Osteoblast (primary cell): Measurements from ENCODE around the gene RTL1. TPM values are rescaled to one million over a fixed set of nuclear protein-coding genes. Genes with fewer than 3 reads are reported as not detected.

Experiments
- DNase-seq: peaks from one replicate; pipeline ENCODE4 v3.0.0; 2011; ENCODE audit warnings: low spot score, mixed read lengths; ENCODE audit not compliant: insufficient read length; ENCODE audit errors: missing footprints
- H2AFZ ChIP-seq: 2 replicates; pipeline ENCODE4 v1.6.0; 2011; ENCODE audit warnings: mild to moderate bottlenecking, low read length
- H3K27ac ChIP-seq: 2 replicates; pipeline ENCODE4 v1.5.1; 2011; ENCODE audit warnings: mild to moderate bottlenecking, low read depth, low read length, moderate library complexity
- H3K27me3 ChIP-seq: 2 replicates; pipeline ENCODE4 v1.6.0; 2012; ENCODE audit warnings: mild to moderate bottlenecking, control low read depth, inconsistent platforms, low read length, moderate library complexity; ENCODE audit not compliant: insufficient read depth
- H3K36me3 ChIP-seq: 2 replicates; pipeline ENCODE4 v1.5.1; 2011; ENCODE audit warnings: mild to moderate bottlenecking, low read length, control low read depth, moderate library complexity; ENCODE audit not compliant: insufficient read depth
- H3K4me1 ChIP-seq: 2 replicates; pipeline ENCODE4 v1.5.1; 2011; ENCODE audit warnings: mild to moderate bottlenecking, low read length, control low read depth, moderate library complexity; ENCODE audit not compliant: insufficient read depth
- H3K4me2 ChIP-seq: 2 replicates; pipeline ENCODE4 v1.6.0; 2011; ENCODE audit warnings: mild to moderate bottlenecking, low read length; ENCODE audit not compliant: insufficient read depth
- H3K4me3 ChIP-seq: fragments of 200-600 bp; sonication (generic); 3 replicates; pipeline ENCODE4 v1.5.1; 2012; ENCODE audit warnings: mild to moderate bottlenecking, low read length, inconsistent platforms; ENCODE audit not compliant: insufficient read depth
- H3K79me2 ChIP-seq: 2 replicates; pipeline ENCODE4 v1.6.0; 2012; ENCODE audit warnings: mild to moderate bottlenecking, low read length, control low read depth, inconsistent platforms; ENCODE audit not compliant: insufficient read depth
- H3K9me3 ChIP-seq: 2 replicates; pipeline ENCODE4 v1.5.1; 2011; ENCODE audit warnings: low read depth, low read length, control low read depth
- H4K20me1 ChIP-seq: 2 replicates; pipeline ENCODE4 v1.6.0; 2012; ENCODE audit warnings: mild to moderate bottlenecking, low read length, control low read depth; ENCODE audit not compliant: insufficient read depth
- total RNA-seq: library from RNA; depleted of rRNA; stranded (reverse); fragments of >200 nt; gene quantifications from 2 replicates; pipeline ENCODE4 v1.2.3, GENCODE V29; 2012
- TF ChIP-seq, protein P1 (sequence below): IDR thresholded peaks from 2 replicates; pipeline ENCODE4 v1.5.1; 2011; ENCODE audit warnings: mild to moderate bottlenecking, low read depth, low read length, moderate library complexity; ENCODE audit errors: extremely low read depth

RTL1 gene
- total RNA-seq, 1 donor, result not detected

DNA sequence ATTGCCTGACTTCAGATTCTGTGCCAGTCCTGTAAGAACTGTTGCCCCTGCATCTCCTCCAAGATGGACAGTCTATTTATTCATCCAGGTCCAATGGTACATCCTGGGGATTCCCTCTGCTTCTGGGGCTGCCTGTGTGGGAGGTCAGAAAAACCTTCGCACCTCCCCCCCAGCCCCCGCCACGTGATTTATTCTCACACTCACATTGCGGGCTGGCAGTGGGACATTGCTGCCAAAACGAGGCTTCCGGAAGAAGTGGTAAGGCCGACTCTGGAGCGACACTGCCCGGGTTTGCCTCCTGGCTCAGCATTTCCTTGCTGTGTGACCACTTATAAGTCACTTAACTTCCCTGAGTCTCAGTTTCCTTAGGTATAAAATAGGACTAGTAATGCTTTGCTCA, 5.9 kb upstream of the RTL1 start:
- DNase-seq, result peak; percentile 15

DNA sequence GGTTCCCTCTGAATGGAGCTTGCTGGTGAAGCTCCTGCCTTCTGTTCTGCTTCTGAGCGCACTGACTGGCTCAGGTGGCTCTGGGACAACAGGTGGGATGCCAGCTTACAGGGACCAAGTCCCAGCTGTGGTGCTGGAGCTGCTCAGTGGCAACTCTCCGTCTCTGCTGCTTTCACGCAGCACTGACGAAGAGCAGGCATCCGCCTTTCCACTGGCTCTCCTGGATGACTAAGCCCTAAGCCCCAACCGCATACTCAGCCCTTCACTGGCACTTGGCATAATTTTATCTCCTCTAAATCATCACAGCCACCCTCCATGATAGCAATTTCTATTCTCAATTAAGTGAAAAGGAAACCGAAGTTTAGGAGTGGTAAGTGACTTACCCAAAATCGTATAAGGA, 3.7 kb upstream of the RTL1 start:
- DNase-seq, result peak; percentile 73
- H3K36me3 ChIP-seq, result peaks cover 58% of the 10 kb centered on the region
- no peak overlapping the region for H3K27ac ChIP-seq
- H3K27me3 ChIP-seq, result peaks cover 6% of the 10 kb centered on the region
- H3K4me2 ChIP-seq, result no peak overlapping the region
- H3K4me1 ChIP-seq, result no peaks in the 10 kb centered on the region
- H3K4me3 ChIP-seq, result no peak overlapping the region
- peaks cover 38% of the 10 kb centered on the region for H3K79me2 ChIP-seq
- TF ChIP-seq, protein P1, sequence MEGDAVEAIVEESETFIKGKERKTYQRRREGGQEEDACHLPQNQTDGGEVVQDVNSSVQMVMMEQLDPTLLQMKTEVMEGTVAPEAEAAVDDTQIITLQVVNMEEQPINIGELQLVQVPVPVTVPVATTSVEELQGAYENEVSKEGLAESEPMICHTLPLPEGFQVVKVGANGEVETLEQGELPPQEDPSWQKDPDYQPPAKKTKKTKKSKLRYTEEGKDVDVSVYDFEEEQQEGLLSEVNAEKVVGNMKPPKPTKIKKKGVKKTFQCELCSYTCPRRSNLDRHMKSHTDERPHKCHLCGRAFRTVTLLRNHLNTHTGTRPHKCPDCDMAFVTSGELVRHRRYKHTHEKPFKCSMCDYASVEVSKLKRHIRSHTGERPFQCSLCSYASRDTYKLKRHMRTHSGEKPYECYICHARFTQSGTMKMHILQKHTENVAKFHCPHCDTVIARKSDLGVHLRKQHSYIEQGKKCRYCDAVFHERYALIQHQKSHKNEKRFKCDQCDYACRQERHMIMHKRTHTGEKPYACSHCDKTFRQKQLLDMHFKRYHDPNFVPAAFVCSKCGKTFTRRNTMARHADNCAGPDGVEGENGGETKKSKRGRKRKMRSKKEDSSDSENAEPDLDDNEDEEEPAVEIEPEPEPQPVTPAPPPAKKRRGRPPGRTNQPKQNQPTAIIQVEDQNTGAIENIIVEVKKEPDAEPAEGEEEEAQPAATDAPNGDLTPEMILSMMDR, result no peak
- H3K9me3 ChIP-seq, result no peaks in the 10 kb centered on the region
- no peak overlapping the region for H2AFZ ChIP-seq
- H4K20me1 ChIP-seq, result peaks cover 6% of the 10 kb centered on the region

More for the DNA sequence above, 5.9 kb upstream of the RTL1 start:
- peaks cover 30% of the 10 kb centered on the region for H3K79me2 ChIP-seq
- no peak overlapping the region for H3K4me2 ChIP-seq
- H3K9me3 ChIP-seq, result no peaks in the 10 kb centered on the region
- H3K4me3 ChIP-seq, result no peak overlapping the region
- no peak overlapping the region for H2AFZ ChIP-seq
- H3K27me3 ChIP-seq, result peaks cover 6% of the 10 kb centered on the region
- no peak overlapping the region for H3K27ac ChIP-seq
- peaks cover 56% of the 10 kb centered on the region for H3K36me3 ChIP-seq
- peaks cover 19% of the 10 kb centered on the region for H4K20me1 ChIP-seq
- H3K4me1 ChIP-seq, result peaks cover 5% of the 10 kb centered on the region
- TF ChIP-seq, protein P1, result no peak

DNA sequence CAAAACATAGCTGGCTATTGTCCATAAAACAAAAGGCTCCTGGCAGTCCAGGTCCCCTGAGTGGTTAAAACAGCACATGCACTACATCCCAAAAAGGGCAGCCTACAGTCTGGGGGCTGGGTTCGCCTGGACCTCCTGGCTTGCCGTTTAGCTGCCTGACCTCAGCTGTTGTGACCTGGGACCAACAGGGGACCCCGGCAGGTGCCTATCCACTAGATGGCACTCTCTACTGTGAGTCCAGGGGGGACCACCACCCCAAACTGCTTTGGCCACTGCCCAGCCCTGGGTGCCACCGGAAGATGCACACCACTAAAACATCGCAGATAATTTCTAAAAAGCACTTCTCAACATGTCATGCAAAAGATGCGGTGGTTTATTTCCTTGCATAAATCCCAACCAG, 2.9 kb upstream of the RTL1 start:
- H3K9me3 ChIP-seq, result no peaks in the 10 kb centered on the region
- TF ChIP-seq, protein P1, result peak; percentile 21
- DNase-seq, result no peak
- peaks cover 7% of the 10 kb centered on the region for H4K20me1 ChIP-seq
- H3K4me2 ChIP-seq, result no peak overlapping the region
- H3K4me1 ChIP-seq, result no peaks in the 10 kb centered on the region
- H2AFZ ChIP-seq, result no peak overlapping the region
- no peak overlapping the region for H3K27ac ChIP-seq
- no peak overlapping the region for H3K4me3 ChIP-seq
- peaks cover 38% of the 10 kb centered on the region for H3K79me2 ChIP-seq
- H3K27me3 ChIP-seq, result peaks cover 6% of the 10 kb centered on the region
- H3K36me3 ChIP-seq, result peaks cover 58% of the 10 kb centered on the region

DNA sequence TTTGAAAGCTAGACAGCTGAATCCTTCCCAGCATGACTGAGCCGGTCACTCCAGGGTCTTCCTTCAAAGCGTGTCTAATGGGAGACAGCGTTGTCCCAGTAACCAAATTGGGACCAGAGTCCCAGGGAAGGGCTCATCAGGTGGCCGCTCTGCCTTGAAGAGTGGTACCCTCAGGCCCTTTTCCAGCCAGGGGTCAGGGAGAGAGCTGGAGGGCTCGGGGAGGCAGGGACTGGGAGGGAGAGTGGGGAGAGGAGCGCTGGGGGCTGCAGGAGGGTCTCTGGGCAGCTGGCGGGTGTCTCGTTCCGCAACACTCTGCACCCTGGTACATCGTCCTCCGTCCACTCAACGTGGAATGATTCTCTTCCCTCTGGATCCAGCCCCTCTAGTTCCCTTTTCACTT, 1.6 kb upstream of the RTL1 start:
- peaks cover 53% of the 10 kb centered on the region for H3K36me3 ChIP-seq
- no peaks in the 10 kb centered on the region for H3K4me1 ChIP-seq
- no peak overlapping the region for H3K4me2 ChIP-seq
- no peak overlapping the region for H2AFZ ChIP-seq
- peak; percentile 58 for DNase-seq
- H4K20me1 ChIP-seq, result peaks cover 10% of the 10 kb centered on the region
- H3K27me3 ChIP-seq, result peaks cover 8% of the 10 kb centered on the region
- peaks cover 37% of the 10 kb centered on the region for H3K79me2 ChIP-seq
- H3K27ac ChIP-seq, result no peak overlapping the region
- H3K9me3 ChIP-seq, result no peaks in the 10 kb centered on the region
- TF ChIP-seq, protein P1, result no peak
- no peak overlapping the region for H3K4me3 ChIP-seq
